Measurements from ENCODE around the gene SSRP1. TPM values are rescaled to one million over a fixed set of nuclear protein-coding genes. Genes with fewer than 3 reads are reported as not detected.

The SSRP1 gene
- total and polyA plus RNA-seq, 2 donors from 2014 or later, result 44.5 to 78.5 TPM

GRCh38 chr11:57327721-57328120, 8.0 kb downstream of the SSRP1 start:
- Histone ChIP-seq H3K9me3 (ENCODE audit: control insufficient read depth in 2 of 3, insufficient read depth in 1 of 3, low read length in 3 of 3) (no peaks in the 10 kb centered on the region), H3K9ac (ENCODE audit: low read length in 3 of 3) (no peak overlapping the region), H3K27me3 (ENCODE audit: control insufficient read depth, insufficient read depth, low read length) (no peaks in the 10 kb centered on the region), H3K4me1 (ENCODE audit: control insufficient read depth in 2 of 3, insufficient read depth in 2 of 3, low read depth in 1 of 3, low read length in 3 of 3) (peaks cover 10 to 22% (median 14%) of the 10 kb centered on the region in 3 donors), H3K4me3 (ENCODE audit: low read length in 3 of 3) (no peak overlapping the region), H3K36me3 (ENCODE audit: control insufficient read depth in 2 of 3, insufficient read depth in 3 of 3, low read length in 3 of 3) (peaks cover 12 to 57% (median 42%) of the 10 kb centered on the region in 3 donors), H3K27ac (ENCODE audit: low read depth in 2 of 2, low read length in 2 of 2) (no peak overlapping the region)
- TF ChIP-seq CTCF (IDR thresholded peaks at IDR 0.05; ENCODE audit: borderline replicate concordance, extremely low read depth, insufficient read depth), result no peak
- FAIRE-seq, result no peak
- DNase-seq, result no peak
- intact Hi-C loops (cut with DNase I), result no loop called here

- TF ChIP-seq CTCF (IDR thresholded peaks at IDR 0.05; ENCODE audit: borderline replicate concordance, extremely low read depth, insufficient read depth), result no peak
- intact Hi-C loops (cut with DNase I), result no loop called here
- FAIRE-seq, result no peak
- Histone ChIP-seq H3K27ac (ENCODE audit: low read depth in 2 of 2, low read length in 2 of 2) (peak overlapping the region; percentile 93 to 98), H3K36me3 (ENCODE audit: control insufficient read depth in 2 of 3, insufficient read depth in 3 of 3, low read length in 3 of 3) (peaks cover 10 to 37% (median 25%) of the 10 kb centered on the region in 3 donors), H3K27me3 (ENCODE audit: control insufficient read depth, insufficient read depth, low read length) (no peaks in the 10 kb centered on the region), H3K9ac (ENCODE audit: low read length in 3 of 3) (peak overlapping the region; percentile 59 to 88 (median 74)), H3K4me1 (ENCODE audit: control insufficient read depth in 2 of 3, insufficient read depth in 2 of 3, low read depth in 1 of 3, low read length in 3 of 3) (peaks cover 12 to 26% (median 26%) of the 10 kb centered on the region in 3 donors), H3K4me3 (ENCODE audit: low read length in 3 of 3) (peak overlapping the region; percentile 77 to 93 (median 80)), H3K9me3 (ENCODE audit: control insufficient read depth in 2 of 3, insufficient read depth in 1 of 3, low read length in 3 of 3) (no peaks in the 10 kb centered on the region)
- peak in 2 of 5 donors; percentile 86 to 93 for DNase-seq
Observed at GRCh38 chr11:57325735-57326048, 10.0 kb downstream of the SSRP1 start.

GRCh38 chr11:57324886-57325734, 10.6 kb downstream of the SSRP1 start, which contains the start of gene TNKS1BP1:
Gene TNKS1BP1 (minus strand): TSS chr11:57324952. CDS start chr11:57321885, 3,067 bp downstream.
- Histone ChIP-seq H3K9ac (ENCODE audit: low read length in 3 of 3) (peak within 1 kb of the TSS; percentile 59 to 88 (median 86)), H3K27ac (ENCODE audit: low read depth in 2 of 2, low read length in 2 of 2) (peak within 1 kb of the TSS; percentile 93 to 98), H3K36me3 (ENCODE audit: control insufficient read depth in 2 of 3, insufficient read depth in 3 of 3, low read length in 3 of 3) (peaks cover 10 to 31% (median 20%) of the 10 kb centered on the region in 3 donors), H3K9me3 (ENCODE audit: control insufficient read depth in 2 of 3, insufficient read depth in 1 of 3, low read length in 3 of 3) (no peaks in the 10 kb centered on the region), H3K4me1 (ENCODE audit: control insufficient read depth in 2 of 3, insufficient read depth in 2 of 3, low read depth in 1 of 3, low read length in 3 of 3) (peaks cover 12 to 26% (median 26%) of the 10 kb centered on the region in 3 donors), H3K27me3 (ENCODE audit: control insufficient read depth, insufficient read depth, low read length) (no peaks in the 10 kb centered on the region), H3K4me3 (ENCODE audit: low read length in 3 of 3) (peak within 1 kb of the TSS; percentile 77 to 93 (median 80))
- DNase-seq (peak; percentile 97 to 99 (median 98)), FAIRE-seq (peak; percentile 85)
- no peak for TF ChIP-seq CTCF (IDR thresholded peaks at IDR 0.05; ENCODE audit: borderline replicate concordance, extremely low read depth, insufficient read depth)
- intact Hi-C loops (cut with DNase I), result no loop called here

All from kidney (tissue), 14 donors.